ENCODE measurements around the gene NUP153.

The NUP153 gene

DNA sequence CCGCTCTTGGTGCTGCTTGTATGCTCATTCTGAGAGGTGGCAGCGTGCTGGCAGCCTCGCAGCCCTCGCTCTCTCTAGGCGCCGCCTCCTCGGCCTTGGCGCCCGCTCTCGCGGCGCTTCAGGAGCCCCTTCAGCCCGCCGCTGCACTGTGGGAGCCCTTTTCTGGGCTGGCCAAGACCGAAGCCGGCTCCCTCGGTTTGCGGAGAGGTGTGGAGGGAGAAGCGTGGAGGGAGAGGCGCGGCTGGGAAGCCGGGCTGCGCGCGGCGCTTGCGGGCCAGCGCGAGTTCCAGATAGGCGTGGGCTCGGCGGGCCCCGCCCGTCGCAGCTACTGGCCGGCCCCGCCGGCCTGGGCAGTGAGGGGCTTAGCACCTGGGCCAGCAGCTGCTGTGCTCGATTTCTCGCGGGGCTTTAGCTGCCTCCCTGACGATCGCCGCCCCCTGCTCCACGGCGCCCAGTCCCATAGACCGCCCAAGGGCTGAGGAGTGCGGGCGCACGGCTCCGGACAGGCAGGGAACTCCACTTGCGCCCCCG is 126.1 kb downstream of the NUP153 start:
- Histone ChIP-seq H2BK12ac (ENCODE audit: low read length in 2 of 2) (no peak overlapping the region), H3K9me3 (ENCODE audit: control insufficient read depth, low read length) (peaks cover 4% of the 10 kb centered on the region), H3K4me2 (ENCODE audit: low read length, poor library complexity, severe bottlenecking) (no peak overlapping the region), H3K36me3 (ENCODE audit: control insufficient read depth in 1 of 2, insufficient read depth in 2 of 2, low read depth in 1 of 2, low read length in 2 of 2) (no peaks in the 10 kb centered on the region), H2AFZ (ENCODE audit: low read depth, low read length) (no peak overlapping the region), H3K27me3 (ENCODE audit: control insufficient read depth in 1 of 2, insufficient read depth in 1 of 2, low read length in 2 of 2) (no peaks in the 10 kb centered on the region), H4K91ac (ENCODE audit: low read length) (no peak overlapping the region), H3K14ac (ENCODE audit: low read length in 2 of 2) (no peak overlapping the region), H3K4me3 (ENCODE audit: insufficient read depth in 1 of 2, low read depth in 1 of 2, low read length in 2 of 2) (peak overlapping the region in 1 of 2 experiments; percentile 80), H2AK5ac (ENCODE audit: low read length, severe bottlenecking) (no peak overlapping the region), H2BK15ac (ENCODE audit: low read depth, poor library complexity, severe bottlenecking) (no peak overlapping the region), H4K8ac (ENCODE audit: low read length) (no peak overlapping the region), H3K4me1 (ENCODE audit: control insufficient read depth, insufficient read depth, low read depth, low read length) (peaks cover 2% of the 10 kb centered on the region), H3K18ac (ENCODE audit: low read depth in 1 of 2, low read length in 2 of 2) (no peak overlapping the region), H3K23ac (ENCODE audit: low read length in 2 of 2) (no peak overlapping the region), H3K4ac (ENCODE audit: low read depth in 1 of 2, low read length in 2 of 2) (no peak overlapping the region), H3K9ac (ENCODE audit: low read length) (peak overlapping the region; percentile 74), H2BK5ac (ENCODE audit: low read depth, low read length, poor library complexity, severe bottlenecking) (no peak overlapping the region), H2BK120ac (ENCODE audit: low read depth, low read length) (no peak overlapping the region), H3K27ac (ENCODE audit: low read length, poor library complexity, severe bottlenecking) (no peak overlapping the region), H3K79me1 (replicated peaks; ENCODE audit: low read length, poor library complexity, severe bottlenecking) (no peaks in the 10 kb centered on the region)
- DNase-seq: no peak
- 88% methylated on average over 36 of the region's 53 CpGs for WGBS

DNA sequence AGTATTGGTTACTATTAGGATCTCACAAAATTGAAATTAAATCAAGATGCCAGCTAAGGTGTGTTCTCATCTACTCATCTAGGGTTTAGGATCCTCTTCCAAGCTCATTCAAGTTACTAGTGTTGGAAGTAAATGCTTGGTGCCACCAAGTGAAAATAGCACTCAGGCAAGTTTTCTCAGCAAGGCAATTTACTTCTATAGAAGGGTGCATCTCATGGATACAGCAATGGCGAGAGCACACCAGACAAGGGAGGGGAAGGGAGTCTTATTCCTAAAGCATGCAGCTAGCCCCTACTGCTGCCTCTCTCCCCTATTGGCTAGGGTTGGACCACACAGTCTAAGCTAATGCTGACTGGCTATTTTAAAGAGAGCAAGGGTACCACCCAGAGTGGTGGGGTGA is 129.7 kb downstream of the NUP153 start:
- no peaks in the 10 kb centered on the region for H3K36me3 ChIP-seq (ENCODE audit: control insufficient read depth in 1 of 2, insufficient read depth in 2 of 2, low read depth in 1 of 2, low read length in 2 of 2)
- H3K23ac ChIP-seq (ENCODE audit: low read length in 2 of 2): no peak overlapping the region
- no peak for DNase-seq
- no peak overlapping the region for H3K9ac ChIP-seq (ENCODE audit: low read length)
- H3K27me3 ChIP-seq (ENCODE audit: control insufficient read depth in 1 of 2, insufficient read depth in 1 of 2, low read length in 2 of 2): peaks cover 0 to 10% of the 10 kb centered on the region in 2 experiments
- H3K18ac ChIP-seq (ENCODE audit: low read depth in 1 of 2, low read length in 2 of 2): no peak overlapping the region
- no peak overlapping the region for H2BK120ac ChIP-seq (ENCODE audit: low read depth, low read length)
- no peak overlapping the region for H3K4ac ChIP-seq (ENCODE audit: low read depth in 1 of 2, low read length in 2 of 2)
- peaks cover 4% of the 10 kb centered on the region for H3K9me3 ChIP-seq (ENCODE audit: control insufficient read depth, low read length)
- 70% methylated on average over 1 of the region's 1 CpG for WGBS
- H2AK5ac ChIP-seq (ENCODE audit: low read length, severe bottlenecking): no peak overlapping the region
- H3K4me1 ChIP-seq (ENCODE audit: control insufficient read depth, insufficient read depth, low read depth, low read length): no peaks in the 10 kb centered on the region
- no peak overlapping the region for H2AFZ ChIP-seq (ENCODE audit: low read depth, low read length)
- no peak overlapping the region for H2BK5ac ChIP-seq (ENCODE audit: low read depth, low read length, poor library complexity, severe bottlenecking)
- no peak overlapping the region for H4K8ac ChIP-seq (ENCODE audit: low read length)
- no peak overlapping the region for H3K14ac ChIP-seq (ENCODE audit: low read length in 2 of 2)
- H2BK12ac ChIP-seq (ENCODE audit: low read length in 2 of 2): no peak overlapping the region
- H3K4me2 ChIP-seq (ENCODE audit: low read length, poor library complexity, severe bottlenecking): no peak overlapping the region
- no peak overlapping the region for H3K4me3 ChIP-seq (ENCODE audit: insufficient read depth in 1 of 2, low read depth in 1 of 2, low read length in 2 of 2)
- H3K27ac ChIP-seq (ENCODE audit: low read length, poor library complexity, severe bottlenecking): no peak overlapping the region
- no peaks in the 10 kb centered on the region for H3K79me1 ChIP-seq (replicated peaks; ENCODE audit: low read length, poor library complexity, severe bottlenecking)
- no peak overlapping the region for H2BK15ac ChIP-seq (ENCODE audit: low read depth, poor library complexity, severe bottlenecking)
- H4K91ac ChIP-seq (ENCODE audit: low read length): no peak overlapping the region

DNA sequence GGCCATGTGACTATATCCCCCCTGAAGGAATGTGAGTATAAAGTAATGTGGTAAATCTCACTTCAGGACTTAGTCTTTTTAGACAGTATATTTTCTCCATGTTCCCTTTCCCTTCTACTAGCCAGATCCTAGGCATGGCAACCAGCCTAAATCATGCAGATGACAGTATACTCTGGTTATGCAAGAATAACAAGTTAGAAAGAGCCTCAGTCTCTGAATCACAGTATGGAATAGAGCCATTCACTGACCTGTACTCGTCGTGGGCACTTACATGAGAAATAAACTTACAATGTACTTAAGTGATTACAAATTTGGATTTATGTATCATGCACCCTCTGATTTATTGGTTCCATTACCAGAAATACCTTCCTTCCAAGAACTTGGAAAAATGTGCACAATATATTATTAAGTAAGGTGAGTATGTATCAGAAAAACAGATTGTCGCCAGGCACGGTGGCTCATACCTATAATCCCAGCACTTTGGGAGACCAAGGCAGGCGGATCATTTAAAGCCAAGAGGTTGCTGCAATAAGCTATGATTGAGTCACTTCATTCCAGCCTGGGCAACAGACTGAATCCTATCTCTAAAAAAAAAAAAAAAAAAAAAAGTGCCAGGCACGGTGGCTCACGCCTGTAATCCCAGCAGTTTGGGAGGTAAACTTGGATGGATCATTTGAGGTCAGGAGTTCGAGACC is 131.7 kb downstream of the NUP153 start:
- Histone ChIP-seq H2BK5ac (ENCODE audit: low read depth, low read length, poor library complexity, severe bottlenecking) (no peak overlapping the region), H2BK15ac (ENCODE audit: low read depth, poor library complexity, severe bottlenecking) (no peak overlapping the region), H3K79me1 (replicated peaks; ENCODE audit: low read length, poor library complexity, severe bottlenecking) (no peaks in the 10 kb centered on the region), H3K4me1 (ENCODE audit: control insufficient read depth, insufficient read depth, low read depth, low read length) (no peaks in the 10 kb centered on the region), H2BK120ac (ENCODE audit: low read depth, low read length) (no peak overlapping the region), H3K27ac (ENCODE audit: low read length, poor library complexity, severe bottlenecking) (no peak overlapping the region), H3K4me2 (ENCODE audit: low read length, poor library complexity, severe bottlenecking) (no peak overlapping the region), H3K27me3 (ENCODE audit: control insufficient read depth in 1 of 2, insufficient read depth in 1 of 2, low read length in 2 of 2) (peaks cover 0 to 10% of the 10 kb centered on the region in 2 experiments), H2BK12ac (ENCODE audit: low read length in 2 of 2) (no peak overlapping the region), H3K36me3 (ENCODE audit: control insufficient read depth in 1 of 2, insufficient read depth in 2 of 2, low read depth in 1 of 2, low read length in 2 of 2) (no peaks in the 10 kb centered on the region), H3K14ac (ENCODE audit: low read length in 2 of 2) (no peak overlapping the region), H4K91ac (ENCODE audit: low read length) (no peak overlapping the region), H4K8ac (ENCODE audit: low read length) (no peak overlapping the region), H2AFZ (ENCODE audit: low read depth, low read length) (no peak overlapping the region), H3K4me3 (ENCODE audit: insufficient read depth in 1 of 2, low read depth in 1 of 2, low read length in 2 of 2) (no peak overlapping the region), H3K9ac (ENCODE audit: low read length) (peak overlapping the region; percentile 43), H3K9me3 (ENCODE audit: control insufficient read depth, low read length) (peaks cover 4% of the 10 kb centered on the region), H3K23ac (ENCODE audit: low read length in 2 of 2) (no peak overlapping the region), H2AK5ac (ENCODE audit: low read length, severe bottlenecking) (no peak overlapping the region), H3K4ac (ENCODE audit: low read depth in 1 of 2, low read length in 2 of 2) (no peak overlapping the region), H3K18ac (ENCODE audit: low read depth in 1 of 2, low read length in 2 of 2) (no peak overlapping the region)
- WGBS: 91% methylated on average over 6 of the region's 8 CpGs
- DNase-seq: peak; percentile 45

DNA sequence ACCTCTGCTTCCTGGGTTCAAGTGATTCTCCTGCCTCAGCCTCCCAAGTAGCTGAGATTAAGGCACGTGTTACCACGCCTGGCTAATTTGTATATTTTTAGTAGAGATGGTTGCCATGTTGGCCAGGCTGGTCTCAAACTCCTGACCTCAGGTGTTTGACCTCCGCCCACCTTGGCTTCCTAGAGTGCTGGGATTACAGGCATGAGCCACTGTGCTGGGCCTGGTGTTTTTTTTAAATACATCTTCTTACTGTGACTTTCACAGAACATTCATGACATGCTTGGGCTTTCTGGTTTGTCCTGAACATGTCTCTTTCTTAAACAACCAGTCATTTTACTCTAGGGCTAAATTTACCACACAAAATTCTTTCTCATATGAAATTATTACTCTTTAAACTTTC is 141.3 kb downstream of the NUP153 start:
- no peak for DNase-seq
- H3K23ac ChIP-seq (ENCODE audit: low read length in 2 of 2): no peak overlapping the region
- no peak overlapping the region for H2BK15ac ChIP-seq (ENCODE audit: low read depth, poor library complexity, severe bottlenecking)
- 68% methylated on average over 3 of the region's 3 CpGs for WGBS
- H3K79me1 ChIP-seq (replicated peaks; ENCODE audit: low read length, poor library complexity, severe bottlenecking): no peaks in the 10 kb centered on the region
- no peak overlapping the region for H3K4me3 ChIP-seq (ENCODE audit: insufficient read depth in 1 of 2, low read depth in 1 of 2, low read length in 2 of 2)
- no peak overlapping the region for H4K91ac ChIP-seq (ENCODE audit: low read length)
- H2BK120ac ChIP-seq (ENCODE audit: low read depth, low read length): no peak overlapping the region
- no peaks in the 10 kb centered on the region for H3K27me3 ChIP-seq (ENCODE audit: control insufficient read depth in 1 of 2, insufficient read depth in 1 of 2, low read length in 2 of 2)
- no peak overlapping the region for H3K4me2 ChIP-seq (ENCODE audit: low read length, poor library complexity, severe bottlenecking)
- H3K9ac ChIP-seq (ENCODE audit: low read length): no peak overlapping the region
- no peaks in the 10 kb centered on the region for H3K36me3 ChIP-seq (ENCODE audit: control insufficient read depth in 1 of 2, insufficient read depth in 2 of 2, low read depth in 1 of 2, low read length in 2 of 2)
- no peak overlapping the region for H2AK5ac ChIP-seq (ENCODE audit: low read length, severe bottlenecking)
- no peak overlapping the region for H3K18ac ChIP-seq (ENCODE audit: low read depth in 1 of 2, low read length in 2 of 2)
- H3K9me3 ChIP-seq (ENCODE audit: control insufficient read depth, low read length): peaks cover 12% of the 10 kb centered on the region
- H2BK12ac ChIP-seq (ENCODE audit: low read length in 2 of 2): no peak overlapping the region
- no peak overlapping the region for H4K8ac ChIP-seq (ENCODE audit: low read length)
- H3K14ac ChIP-seq (ENCODE audit: low read length in 2 of 2): no peak overlapping the region
- H3K4ac ChIP-seq (ENCODE audit: low read depth in 1 of 2, low read length in 2 of 2): no peak overlapping the region
- H2AFZ ChIP-seq (ENCODE audit: low read depth, low read length): no peak overlapping the region
- H3K27ac ChIP-seq (ENCODE audit: low read length, poor library complexity, severe bottlenecking): no peak overlapping the region
- no peak overlapping the region for H2BK5ac ChIP-seq (ENCODE audit: low read depth, low read length, poor library complexity, severe bottlenecking)
- no peaks in the 10 kb centered on the region for H3K4me1 ChIP-seq (ENCODE audit: control insufficient read depth, insufficient read depth, low read depth, low read length)

Data from mesenchymal stem cell (in vitro differentiated cells and primary cell).